Mesothelial cell of epicardium (in vitro differentiated cells): ENCODE measurements around the gene LRIT1. TPM values are rescaled to one million over a fixed set of nuclear protein-coding genes. Genes with fewer than 3 reads are reported as not detected.

Source experiments
- DNase-seq, 2 experiments: peaks; one replicate each; pipeline ENCODE4 v3.0.0; 2021; ENCODE audit warnings: low spot score in 2 of 2; ENCODE audit not compliant: unreplicated experiment in 2 of 2
- H3K27ac Mint-ChIP-seq: 2 replicates; pipeline ENCODE4 v1.8.0; 2021; ENCODE audit warnings: mixed read lengths
- H3K27me3 Mint-ChIP-seq: 2 replicates; pipeline ENCODE4 v1.8.0; 2021; ENCODE audit warnings: low read depth, mixed read lengths
- H3K36me3 Mint-ChIP-seq: 2 replicates; pipeline ENCODE4 v1.8.0; 2021; ENCODE audit warnings: mixed read lengths
- H3K4me1 Mint-ChIP-seq: 2 replicates; pipeline ENCODE4 v1.8.0; 2021; ENCODE audit warnings: mixed read lengths
- H3K4me3 Mint-ChIP-seq: 2 replicates; pipeline ENCODE4 v1.8.0; 2021; ENCODE audit warnings: mild to moderate bottlenecking, moderate library complexity, mixed read lengths
- H3K9me3 Mint-ChIP-seq: 2 replicates; pipeline ENCODE4 v1.8.0; 2021; ENCODE audit warnings: mixed read lengths
- total RNA-seq: library from RNA; stranded (reverse); gene quantifications from 3 replicates; pipeline ENCODE4 v1.2.1, GENCODE V29; 2021
- TF ChIP-seq, protein P1 (sequence below): fragments of 200-600 bp; sonication (generic); IDR thresholded peaks from one replicate; pipeline ENCODE4 v1.5.0; 2021; ENCODE audit warnings: antibody characterized with exemption; ENCODE audit not compliant: unreplicated experiment

LRIT1 gene
- total RNA-seq, 1 donor from 2014 or later: not detected

DNA sequence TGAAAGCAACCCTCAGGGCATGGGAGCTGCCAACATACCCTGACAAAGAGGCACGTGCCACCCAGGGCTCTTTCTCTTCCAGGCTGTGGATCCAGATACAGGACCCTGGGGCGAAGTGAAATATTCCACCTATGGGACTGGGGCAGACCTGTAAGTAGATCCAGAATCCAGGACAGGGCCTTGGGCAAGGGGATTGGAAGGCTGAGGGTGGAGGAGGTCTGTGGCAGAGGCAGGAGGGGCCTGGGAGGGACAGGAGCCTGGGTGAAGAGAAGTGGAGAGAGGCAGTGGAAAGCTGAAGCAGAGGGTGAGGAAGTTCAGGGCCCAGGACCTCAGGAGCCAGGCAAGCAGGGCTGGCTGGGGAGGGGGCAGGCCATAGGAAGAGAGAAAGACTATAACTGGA, 29.8 kb downstream of the LRIT1 start:
- Mint-ChIP-seq H3K4me3 (no peak overlapping the region), H3K36me3 (no peaks in the 10 kb centered on the region), H3K9me3 (no peaks in the 10 kb centered on the region), H3K27me3 (peaks cover 62% of the 10 kb centered on the region), H3K27ac (no peak overlapping the region), H3K4me1 (no peaks in the 10 kb centered on the region)
- DNase-seq: no peak
- TF ChIP-seq, protein P1, sequence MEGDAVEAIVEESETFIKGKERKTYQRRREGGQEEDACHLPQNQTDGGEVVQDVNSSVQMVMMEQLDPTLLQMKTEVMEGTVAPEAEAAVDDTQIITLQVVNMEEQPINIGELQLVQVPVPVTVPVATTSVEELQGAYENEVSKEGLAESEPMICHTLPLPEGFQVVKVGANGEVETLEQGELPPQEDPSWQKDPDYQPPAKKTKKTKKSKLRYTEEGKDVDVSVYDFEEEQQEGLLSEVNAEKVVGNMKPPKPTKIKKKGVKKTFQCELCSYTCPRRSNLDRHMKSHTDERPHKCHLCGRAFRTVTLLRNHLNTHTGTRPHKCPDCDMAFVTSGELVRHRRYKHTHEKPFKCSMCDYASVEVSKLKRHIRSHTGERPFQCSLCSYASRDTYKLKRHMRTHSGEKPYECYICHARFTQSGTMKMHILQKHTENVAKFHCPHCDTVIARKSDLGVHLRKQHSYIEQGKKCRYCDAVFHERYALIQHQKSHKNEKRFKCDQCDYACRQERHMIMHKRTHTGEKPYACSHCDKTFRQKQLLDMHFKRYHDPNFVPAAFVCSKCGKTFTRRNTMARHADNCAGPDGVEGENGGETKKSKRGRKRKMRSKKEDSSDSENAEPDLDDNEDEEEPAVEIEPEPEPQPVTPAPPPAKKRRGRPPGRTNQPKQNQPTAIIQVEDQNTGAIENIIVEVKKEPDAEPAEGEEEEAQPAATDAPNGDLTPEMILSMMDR: no peak

DNA sequence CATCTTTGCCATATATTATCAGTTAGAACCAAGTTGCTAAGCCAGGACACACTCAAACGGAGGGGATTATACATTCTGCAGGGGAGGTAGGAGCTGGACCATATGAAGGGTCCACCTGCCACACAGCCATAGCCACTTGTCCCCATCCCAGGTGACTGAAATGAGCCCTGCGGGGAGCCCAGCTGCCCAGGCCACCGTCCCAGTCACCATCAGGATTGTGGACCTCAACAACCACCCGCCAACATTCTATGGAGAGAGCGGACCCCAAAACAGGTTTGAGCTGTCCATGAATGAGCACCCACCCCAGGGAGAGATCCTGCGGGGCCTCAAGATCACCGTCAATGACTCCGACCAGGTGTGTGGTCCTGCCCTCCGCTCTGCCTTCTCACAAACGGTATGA, 33.3 kb downstream of the LRIT1 start:
- TF ChIP-seq, protein P1: no peak
- Mint-ChIP-seq H3K36me3 (no peaks in the 10 kb centered on the region), H3K27ac (no peak overlapping the region), H3K4me3 (no peak overlapping the region), H3K9me3 (no peaks in the 10 kb centered on the region), H3K27me3 (peaks cover 65% of the 10 kb centered on the region), H3K4me1 (no peaks in the 10 kb centered on the region)
- no peak for DNase-seq

DNA sequence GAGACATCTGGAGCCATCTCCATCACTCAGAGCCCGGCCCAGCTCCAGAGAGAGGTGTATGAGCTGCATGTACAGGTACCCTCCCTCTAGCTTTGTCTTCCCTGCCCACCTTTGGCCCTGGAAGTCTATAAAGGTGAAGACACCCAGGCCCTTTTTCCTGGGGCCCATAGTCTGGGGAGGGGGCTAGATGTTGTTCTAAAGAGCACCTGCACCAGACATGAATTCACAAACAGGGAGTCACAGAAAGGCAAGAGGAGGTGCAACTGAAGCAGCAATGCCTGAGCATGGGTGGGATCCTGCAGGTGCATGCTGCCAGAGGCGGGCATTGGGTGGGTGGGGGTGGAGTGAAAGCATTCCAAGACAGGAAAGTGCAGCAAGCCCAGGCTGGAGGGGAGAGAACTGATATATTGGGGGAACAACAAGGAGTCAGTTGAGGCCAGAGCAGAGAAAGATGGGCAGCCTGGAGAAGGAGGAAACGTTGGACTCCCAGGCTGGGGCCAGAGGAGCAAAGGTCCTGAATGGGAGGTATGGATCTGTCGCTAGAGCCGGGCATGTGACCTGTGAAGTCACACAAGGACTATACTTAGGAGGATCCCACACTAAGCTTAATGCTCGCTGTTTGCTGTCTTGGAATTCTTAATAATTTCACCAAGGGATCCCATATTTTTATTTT, 35.4 kb downstream of the LRIT1 start:
- TF ChIP-seq, protein P1: no peak
- no peaks in the 10 kb centered on the region for H3K36me3 Mint-ChIP-seq
- H3K27ac Mint-ChIP-seq: no peak overlapping the region
- no peaks in the 10 kb centered on the region for H3K4me1 Mint-ChIP-seq
- H3K4me3 Mint-ChIP-seq: no peak overlapping the region
- H3K27me3 Mint-ChIP-seq: peaks cover 54% of the 10 kb centered on the region
- DNase-seq: no peak
- no peaks in the 10 kb centered on the region for H3K9me3 Mint-ChIP-seq

DNA sequence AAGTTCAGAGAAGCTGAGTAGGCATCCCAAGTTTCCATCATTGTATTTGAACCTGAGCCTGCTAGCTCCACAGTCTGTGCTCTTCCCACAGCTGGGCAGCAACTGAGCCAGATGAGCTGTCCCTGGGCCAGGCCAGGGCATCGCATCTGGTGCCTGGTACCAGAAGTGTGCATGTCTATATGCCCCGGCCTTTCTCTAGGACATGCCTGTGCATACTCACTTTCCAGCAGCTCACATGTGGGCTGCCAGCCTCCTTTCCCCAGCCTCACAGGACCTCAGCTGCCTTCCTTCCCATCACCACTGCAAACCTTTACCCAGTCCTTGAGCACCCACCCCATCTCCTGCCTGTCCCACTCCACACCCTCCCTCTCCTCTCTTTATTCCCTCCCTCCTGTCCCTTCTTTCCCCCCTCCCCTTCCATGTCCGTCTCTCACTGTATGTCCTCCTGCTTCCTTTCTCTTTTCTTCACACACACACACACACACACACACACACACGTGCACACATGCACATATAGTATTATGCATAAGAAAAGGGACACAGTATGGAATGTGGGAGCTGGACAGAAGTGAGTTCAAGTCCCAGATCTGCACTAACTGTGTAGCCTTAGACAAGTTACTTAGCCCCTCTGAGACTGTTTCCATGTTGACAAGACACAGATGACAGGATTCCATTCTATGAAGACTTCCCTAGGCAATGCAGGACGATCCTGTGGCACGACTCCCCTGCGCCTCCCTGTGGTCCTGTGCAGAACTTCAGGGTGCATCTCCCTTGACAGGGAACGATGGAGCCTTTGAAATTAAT, 36.1 kb downstream of the LRIT1 start:
- DNase-seq: peak in 1 of 2 experiments; percentile 64
- Mint-ChIP-seq H3K4me1 (no peaks in the 10 kb centered on the region), H3K4me3 (no peak overlapping the region), H3K27me3 (peaks cover 58% of the 10 kb centered on the region), H3K9me3 (no peaks in the 10 kb centered on the region), H3K27ac (no peak overlapping the region), H3K36me3 (no peaks in the 10 kb centered on the region)
- TF ChIP-seq, protein P1: peak; percentile 40

DNA sequence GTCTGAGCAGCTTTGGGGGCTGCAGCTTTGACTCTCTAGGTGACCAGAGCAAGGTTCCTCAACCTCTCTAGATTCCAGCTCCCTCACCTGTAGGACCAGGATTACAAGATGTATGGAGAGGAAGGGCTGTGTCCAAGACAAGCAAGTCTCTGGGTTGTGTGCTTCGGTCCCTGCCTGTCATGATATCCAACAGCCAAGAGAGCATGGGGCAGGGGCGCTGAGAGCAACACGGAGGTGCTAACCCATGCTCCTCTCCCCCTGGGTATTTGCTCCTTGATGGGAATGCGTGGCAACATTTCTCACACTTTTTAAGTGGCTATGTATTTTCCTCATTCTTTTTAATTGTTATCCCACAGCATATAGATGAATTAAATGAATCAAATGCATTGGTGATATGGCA, 36.7 kb downstream of the LRIT1 start:
- Mint-ChIP-seq H3K36me3 (no peaks in the 10 kb centered on the region), H3K27me3 (peaks cover 60% of the 10 kb centered on the region), H3K9me3 (no peaks in the 10 kb centered on the region), H3K27ac (no peak overlapping the region), H3K4me1 (no peaks in the 10 kb centered on the region), H3K4me3 (no peak overlapping the region)
- TF ChIP-seq, protein P1: no peak
- no peak for DNase-seq
